ENCODE results near the gene NHSL2. TPM values are rescaled to one million over a fixed set of nuclear protein-coding genes. Genes with fewer than 3 reads are reported as not detected.

NHSL2 gene
- total and polyA plus RNA-seq, 2 of the 13 experiments (the other 11 are each of a cell fraction or from before 2014, with no cell fraction given), result not detected

DNA sequence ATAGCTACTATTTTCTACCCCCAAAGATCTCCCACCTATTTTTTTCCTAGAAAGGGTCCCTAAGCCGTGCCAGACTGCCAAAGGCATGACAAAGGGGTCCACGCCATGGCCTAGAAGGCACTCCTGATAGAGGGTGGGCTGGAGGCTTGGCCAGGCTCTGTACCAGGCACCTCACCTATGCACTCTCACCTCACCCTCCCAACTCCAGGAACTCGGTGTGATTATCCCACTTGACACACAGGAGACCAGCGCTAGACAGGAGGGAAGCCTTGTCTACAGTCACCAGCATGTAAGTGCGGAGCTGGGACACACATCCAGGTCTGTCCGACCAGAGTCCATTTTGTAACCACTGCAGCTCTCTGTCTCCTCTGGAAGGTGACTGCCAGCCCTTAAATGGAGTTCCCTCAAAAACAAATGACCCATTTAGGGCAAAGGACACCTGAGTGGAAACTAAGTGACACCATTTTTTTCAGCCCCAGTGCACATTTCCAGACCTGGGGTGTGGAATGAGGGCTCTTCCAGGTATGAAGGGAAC is 114.7 kb downstream of the NHSL2 start:
- ATAC-seq (no peak), DNase-seq (ENCODE audit: low spot score) (no peak), FAIRE-seq (no peak)
- intact Hi-C loops (cut with micrococcal nuclease; ENCODE audit: unreplicated experiment) (no loop called here), in situ Hi-C loops (cut with HindIII; ENCODE audit: extremely low pct_ligation_motif_present, low pct_unique_long_range_greater_than_20kb) (no loop called here)
- Histone ChIP-seq H3K79me2 (ENCODE audit: insufficient read depth, low read length) (no peaks in the 10 kb centered on the region), H4K20me1 (ENCODE audit: insufficient read depth, low read length) (no peaks in the 10 kb centered on the region), H3K27me3 (ENCODE audit: control insufficient read depth in 1 of 2, insufficient read depth in 2 of 2, low read length in 2 of 2) (no peaks in the 10 kb centered on the region), H2AFZ (ENCODE audit: low read length) (no peak overlapping the region), H3K4me3 (replicated peaks in 1 of 3; ENCODE audit: insufficient read depth in 1 of 3, low read depth in 2 of 3, low read length in 3 of 3) (no peak overlapping the region), H3K36me3 (replicated peaks in 1 of 2; ENCODE audit: control insufficient read depth in 1 of 2, insufficient read depth in 2 of 2, low read length in 2 of 2) (no peaks in the 10 kb centered on the region), H3K9me3 (ENCODE audit: low read length) (no peaks in the 10 kb centered on the region), H3K4me1 (ENCODE audit: insufficient read depth, low read length) (peaks cover 11% of the 10 kb centered on the region), H3K4me2 (ENCODE audit: low read depth, low read length) (no peak overlapping the region), H3K27ac (ENCODE audit: extremely low read length, insufficient read depth, low read length) (no peak overlapping the region), H3K9ac (ENCODE audit: insufficient read depth, low read depth, low read length) (no peak overlapping the region)
- no TSS peak for BruUV-seq (replicated peaks)
- TF ChIP-seq, protein P1, sequence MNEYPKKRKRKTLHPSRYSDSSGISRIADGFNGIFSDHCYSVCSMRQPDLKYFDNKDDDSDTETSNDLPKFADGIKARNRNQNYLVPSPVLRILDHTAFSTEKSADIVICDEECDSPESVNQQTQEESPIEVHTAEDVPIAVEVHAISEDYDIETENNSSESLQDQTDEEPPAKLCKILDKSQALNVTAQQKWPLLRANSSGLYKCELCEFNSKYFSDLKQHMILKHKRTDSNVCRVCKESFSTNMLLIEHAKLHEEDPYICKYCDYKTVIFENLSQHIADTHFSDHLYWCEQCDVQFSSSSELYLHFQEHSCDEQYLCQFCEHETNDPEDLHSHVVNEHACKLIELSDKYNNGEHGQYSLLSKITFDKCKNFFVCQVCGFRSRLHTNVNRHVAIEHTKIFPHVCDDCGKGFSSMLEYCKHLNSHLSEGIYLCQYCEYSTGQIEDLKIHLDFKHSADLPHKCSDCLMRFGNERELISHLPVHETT (CRISPR knock-in tag; conservative IDR thresholded peaks at IDR 0.05), result no peak
- TF ChIP-seq SNAI1 (CRISPR knock-in tag; IDR thresholded peaks at IDR 0.05; ENCODE audit: borderline replicate concordance), result no peak
- no peak for TF ChIP-seq PHF20 (CRISPR knock-in tag; IDR thresholded peaks at IDR 0.05)
- POLR2A ChIA-PET, result no interaction called here
- CTCF ChIA-PET (ENCODE audit: low intra/inter-chr PET ratio, low total read pairs), result no interaction called here
- WGBS (ENCODE audit: low lambda C conversion rate), result 23% methylated on average over 4 of the region's 6 CpGs

GRCh38 chrX:72026341-72027023 is 115.8 kb downstream of the NHSL2 start:
- ChIA-PET POLR2A (no interaction called here), CTCF (ENCODE audit: low intra/inter-chr PET ratio, low total read pairs) (no interaction called here)
- Histone ChIP-seq H3K4me1 (ENCODE audit: insufficient read depth, low read length) (peaks cover 18% of the 10 kb centered on the region), H3K27me3 (ENCODE audit: control insufficient read depth in 1 of 2, insufficient read depth in 2 of 2, low read length in 2 of 2) (no peaks in the 10 kb centered on the region), H3K36me3 (replicated peaks in 1 of 2; ENCODE audit: control insufficient read depth in 1 of 2, insufficient read depth in 2 of 2, low read length in 2 of 2) (no peaks in the 10 kb centered on the region), H3K4me2 (ENCODE audit: low read depth, low read length) (no peak overlapping the region), H3K27ac (ENCODE audit: extremely low read length, insufficient read depth, low read length) (no peak overlapping the region), H4K20me1 (ENCODE audit: insufficient read depth, low read length) (no peaks in the 10 kb centered on the region), H3K79me2 (ENCODE audit: insufficient read depth, low read length) (no peaks in the 10 kb centered on the region), H3K9ac (ENCODE audit: insufficient read depth, low read depth, low read length) (no peak overlapping the region), H2AFZ (ENCODE audit: low read length) (no peak overlapping the region), H3K9me3 (ENCODE audit: low read length) (no peaks in the 10 kb centered on the region), H3K4me3 (replicated peaks in 1 of 3; ENCODE audit: insufficient read depth in 1 of 3, low read depth in 2 of 3, low read length in 3 of 3) (no peak overlapping the region)
- in situ Hi-C loops (cut with HindIII; ENCODE audit: extremely low pct_ligation_motif_present, low pct_unique_long_range_greater_than_20kb) (no loop called here), intact Hi-C loops (cut with micrococcal nuclease; ENCODE audit: unreplicated experiment) (no loop called here)
- DNase-seq (ENCODE audit: low spot score), result no peak
- no CpG with 5 or more reads among the region's 3 CpGs for WGBS (ENCODE audit: low lambda C conversion rate)
- no TSS peak for BruUV-seq (replicated peaks)
- FAIRE-seq, result no peak
- ATAC-seq, result no peak
- TF ChIP-seq FLYWCH1 (CRISPR knock-in tag; IDR thresholded peaks at IDR 0.05) (no peak), PLSCR1 (CRISPR knock-in tag; IDR thresholded peaks at IDR 0.05; ENCODE audit: borderline replicate concordance) (no peak), SKIL (CRISPR knock-in tag; IDR thresholded peaks at IDR 0.05; ENCODE audit: borderline replicate concordance) (no peak), POGZ (CRISPR knock-in tag; IDR thresholded peaks at IDR 0.05) (no peak)
- TF ChIP-seq, protein P2, sequence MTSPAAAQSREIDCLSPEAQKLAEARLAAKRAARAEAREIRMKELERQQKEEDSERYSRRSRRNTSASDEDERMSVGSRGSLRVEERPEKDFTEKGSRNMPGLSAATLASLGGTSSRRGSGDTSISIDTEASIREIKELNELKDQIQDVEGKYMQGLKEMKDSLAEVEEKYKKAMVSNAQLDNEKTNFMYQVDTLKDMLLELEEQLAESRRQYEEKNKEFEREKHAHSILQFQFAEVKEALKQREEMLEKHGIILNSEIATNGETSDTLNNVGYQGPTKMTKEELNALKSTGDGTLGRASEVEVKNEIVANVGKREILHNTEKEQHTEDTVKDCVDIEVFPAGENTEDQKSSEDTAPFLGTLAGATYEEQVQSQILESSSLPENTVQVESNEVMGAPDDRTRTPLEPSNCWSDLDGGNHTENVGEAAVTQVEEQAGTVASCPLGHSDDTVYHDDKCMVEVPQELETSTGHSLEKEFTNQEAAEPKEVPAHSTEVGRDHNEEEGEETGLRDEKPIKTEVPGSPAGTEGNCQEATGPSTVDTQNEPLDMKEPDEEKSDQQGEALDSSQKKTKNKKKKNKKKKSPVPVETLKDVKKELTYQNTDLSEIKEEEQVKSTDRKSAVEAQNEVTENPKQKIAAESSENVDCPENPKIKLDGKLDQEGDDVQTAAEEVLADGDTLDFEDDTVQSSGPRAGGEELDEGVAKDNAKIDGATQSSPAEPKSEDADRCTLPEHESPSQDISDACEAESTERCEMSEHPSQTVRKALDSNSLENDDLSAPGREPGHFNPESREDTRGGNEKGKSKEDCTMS (CRISPR knock-in tag; conservative IDR thresholded peaks at IDR 0.05), result no peak

Data from HepG2 (cell line).